ENCODE measurements around the gene ZGPAT. TPM values are rescaled to one million over a fixed set of nuclear protein-coding genes. Genes with fewer than 3 reads are reported as not detected.

ZGPAT gene
- total and polyA plus RNA-seq, 2 of the 4 experiments (the other 2 are of a cell fraction): 13.4 to 20.2 TPM

DNA sequence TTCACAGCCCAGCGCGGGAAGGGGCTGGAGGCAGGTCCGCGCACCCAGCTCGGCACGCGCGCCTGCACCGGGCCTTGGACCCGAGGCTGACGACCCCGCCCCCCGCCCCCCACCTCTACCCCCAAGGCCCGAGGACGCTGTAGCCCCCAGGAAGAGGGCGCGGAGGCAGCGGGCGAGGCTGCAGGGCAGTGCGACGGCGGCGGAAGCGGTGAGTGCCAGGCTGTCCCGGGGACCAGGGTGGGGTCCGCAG, 29.8 kb downstream of the ZGPAT start:
- Histone ChIP-seq H2BK20ac (ENCODE audit: low read depth, low read length) (no peak overlapping the region), H2AFZ (replicated peaks; ENCODE audit: low read length, poor library complexity) (no peak overlapping the region), H3K4me3 (ENCODE audit: insufficient read depth, low read depth, low read length) (no peak overlapping the region), H3K9ac (ENCODE audit: low read depth, low read length) (no peak overlapping the region), H2BK5ac (ENCODE audit: low read depth, low read length, poor library complexity, severe bottlenecking) (no peak overlapping the region), H3K27me3 (ENCODE audit: control insufficient read depth, insufficient read depth, low read length) (no peaks in the 10 kb centered on the region), H3K9me3 (ENCODE audit: control insufficient read depth, insufficient read depth, low read length) (no peaks in the 10 kb centered on the region), H3K79me1 (ENCODE audit: low read depth in 1 of 2, low read length in 2 of 2) (peaks cover 8 to 27% of the 10 kb centered on the region in 2 experiments; a peak in 3 of 4 replicates), H3K4ac (ENCODE audit: low read depth, low read length) (no peak overlapping the region), H4K8ac (ENCODE audit: low read depth in 2 of 2, low read length in 2 of 2) (no peak overlapping the region), H2AK5ac (ENCODE audit: low read depth, low read length) (no peak overlapping the region), H3K23ac (ENCODE audit: low read depth, low read length) (no peak overlapping the region), H3K9me1 (ENCODE audit: insufficient read depth, low read length) (peaks cover 4% of the 10 kb centered on the region), H4K91ac (ENCODE audit: insufficient read depth, low read depth, low read length) (no peak overlapping the region), H4K5ac (ENCODE audit: low read depth, low read length) (no peak overlapping the region), H2BK15ac (ENCODE audit: low read depth, low read length) (no peak overlapping the region), H4K20me1 (ENCODE audit: insufficient read depth, low read length) (peaks cover 32% of the 10 kb centered on the region), H3K36me3 (ENCODE audit: control insufficient read depth, insufficient read depth, low read length) (peaks cover 43% of the 10 kb centered on the region), H3K56ac (ENCODE audit: extremely low read depth, insufficient read depth, low read length) (no peak overlapping the region), H2BK120ac (ENCODE audit: low read depth, low read length) (no peak overlapping the region), H3K14ac (replicated peaks; ENCODE audit: low read depth, low read length) (no peak overlapping the region), H3K27ac (ENCODE audit: insufficient read depth, low read length) (no peak overlapping the region), H3K4me2 (ENCODE audit: low read depth, low read length) (no peak overlapping the region), H3K18ac (ENCODE audit: low read depth, low read length) (no peak overlapping the region), H2AK9ac (replicated peaks; ENCODE audit: low read depth, low read length, poor library complexity) (no peak overlapping the region), H3K4me1 (ENCODE audit: control insufficient read depth, insufficient read depth, low read length) (peaks cover 10% of the 10 kb centered on the region)
- BruUV-seq (replicated peaks): no TSS peak
- dilution Hi-C loops (cut with HindIII; ENCODE audit: low sequenced_read_pairs, unreplicated experiment): no loop called here
- WGBS, 2 experiments (ENCODE audit: extremely low coverage in 2 of 2, insufficient read length in 1 of 2): 66% methylated on average over 12 of the region's 26 CpGs; no CpG with 5 or more reads in 1 of the 2 experiments
- in situ Hi-C loops (cut with MboI; ENCODE audit: low sequenced_read_pairs): no loop called here
- no peak for DNase-seq
- intact Hi-C loops (cut with micrococcal nuclease): no loop called here
- TF ChIP-seq MAZ (IDR thresholded peaks at IDR 0.05; ENCODE audit: borderline replicate concordance, low read depth, low read length) (no peak), RFX5 (IDR thresholded peaks at IDR 0.05; ENCODE audit: low read depth, low read length) (no peak), RCOR1 (IDR thresholded peaks at IDR 0.05; ENCODE audit: insufficient replicate concordance, low read length) (no peak), POLR2A (IDR thresholded peaks at IDR 0.05; ENCODE audit: low read depth, low read length) (no peak), RAD21 (IDR thresholded peaks at IDR 0.05; ENCODE audit: low read length) (no peak), CHD1 (IDR thresholded peaks at IDR 0.05; ENCODE audit: low read depth, low read length) (no peak), CEBPB (IDR thresholded peaks at IDR 0.05; ENCODE audit: low read depth, low read length) (no peak), MXI1 (IDR thresholded peaks at IDR 0.05; ENCODE audit: borderline replicate concordance, low read depth, low read length) (no peak), FOS (IDR thresholded peaks at IDR 0.05; ENCODE audit: low read depth, low read length) (no peak), MAFK (IDR thresholded peaks at IDR 0.05; ENCODE audit: low read depth, low read length) (no peak), ELK1 (IDR thresholded peaks at IDR 0.05; ENCODE audit: borderline replicate concordance, low read depth, low read length) (no peak), NFE2L2 (IDR thresholded peaks at IDR 0.05; ENCODE audit: low read depth, low read length) (no peak), BHLHE40 (IDR thresholded peaks at IDR 0.05; ENCODE audit: low read depth, low read length) (no peak), SMC3 (IDR thresholded peaks at IDR 0.05; ENCODE audit: low read depth, low read length) (no peak)
- TF ChIP-seq, protein P1, sequence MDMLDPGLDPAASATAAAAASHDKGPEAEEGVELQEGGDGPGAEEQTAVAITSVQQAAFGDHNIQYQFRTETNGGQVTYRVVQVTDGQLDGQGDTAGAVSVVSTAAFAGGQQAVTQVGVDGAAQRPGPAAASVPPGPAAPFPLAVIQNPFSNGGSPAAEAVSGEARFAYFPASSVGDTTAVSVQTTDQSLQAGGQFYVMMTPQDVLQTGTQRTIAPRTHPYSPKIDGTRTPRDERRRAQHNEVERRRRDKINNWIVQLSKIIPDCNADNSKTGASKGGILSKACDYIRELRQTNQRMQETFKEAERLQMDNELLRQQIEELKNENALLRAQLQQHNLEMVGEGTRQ (IDR thresholded peaks at IDR 0.05; ENCODE audit: low read depth, low read length): no peak
- TF ChIP-seq, protein P2, sequence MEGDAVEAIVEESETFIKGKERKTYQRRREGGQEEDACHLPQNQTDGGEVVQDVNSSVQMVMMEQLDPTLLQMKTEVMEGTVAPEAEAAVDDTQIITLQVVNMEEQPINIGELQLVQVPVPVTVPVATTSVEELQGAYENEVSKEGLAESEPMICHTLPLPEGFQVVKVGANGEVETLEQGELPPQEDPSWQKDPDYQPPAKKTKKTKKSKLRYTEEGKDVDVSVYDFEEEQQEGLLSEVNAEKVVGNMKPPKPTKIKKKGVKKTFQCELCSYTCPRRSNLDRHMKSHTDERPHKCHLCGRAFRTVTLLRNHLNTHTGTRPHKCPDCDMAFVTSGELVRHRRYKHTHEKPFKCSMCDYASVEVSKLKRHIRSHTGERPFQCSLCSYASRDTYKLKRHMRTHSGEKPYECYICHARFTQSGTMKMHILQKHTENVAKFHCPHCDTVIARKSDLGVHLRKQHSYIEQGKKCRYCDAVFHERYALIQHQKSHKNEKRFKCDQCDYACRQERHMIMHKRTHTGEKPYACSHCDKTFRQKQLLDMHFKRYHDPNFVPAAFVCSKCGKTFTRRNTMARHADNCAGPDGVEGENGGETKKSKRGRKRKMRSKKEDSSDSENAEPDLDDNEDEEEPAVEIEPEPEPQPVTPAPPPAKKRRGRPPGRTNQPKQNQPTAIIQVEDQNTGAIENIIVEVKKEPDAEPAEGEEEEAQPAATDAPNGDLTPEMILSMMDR (conservative IDR thresholded peaks at IDR 0.05; ENCODE audit: low read depth, low read length): no peak
- ChIA-PET CTCF (no interaction called here), POLR2A (ENCODE audit: unreplicated experiment) (no interaction called here)
- ATAC-seq (ENCODE audit: low read depth): no peak

All from IMR-90 (cell line).